DMS53 treated with DMSO at 0.1 percent for 48 hours (cell line): ENCODE results near the gene CADPS2.
A peak's percentile ranks its signal among the peaks of the same experiment; 100 is the strongest.
"Not testable (repeated sequence)": the region's sequence is repeated elsewhere in the genome, so short reads cannot be mapped to it uniquely, and the experiment has no call there.

Experiments
- DNase-seq: peaks from one replicate; lab custom pipeline; 2025; ENCODE audit not compliant: unreplicated experiment; lab: John Stamatoyannopoulos, UW

The CADPS2 gene

DNA sequence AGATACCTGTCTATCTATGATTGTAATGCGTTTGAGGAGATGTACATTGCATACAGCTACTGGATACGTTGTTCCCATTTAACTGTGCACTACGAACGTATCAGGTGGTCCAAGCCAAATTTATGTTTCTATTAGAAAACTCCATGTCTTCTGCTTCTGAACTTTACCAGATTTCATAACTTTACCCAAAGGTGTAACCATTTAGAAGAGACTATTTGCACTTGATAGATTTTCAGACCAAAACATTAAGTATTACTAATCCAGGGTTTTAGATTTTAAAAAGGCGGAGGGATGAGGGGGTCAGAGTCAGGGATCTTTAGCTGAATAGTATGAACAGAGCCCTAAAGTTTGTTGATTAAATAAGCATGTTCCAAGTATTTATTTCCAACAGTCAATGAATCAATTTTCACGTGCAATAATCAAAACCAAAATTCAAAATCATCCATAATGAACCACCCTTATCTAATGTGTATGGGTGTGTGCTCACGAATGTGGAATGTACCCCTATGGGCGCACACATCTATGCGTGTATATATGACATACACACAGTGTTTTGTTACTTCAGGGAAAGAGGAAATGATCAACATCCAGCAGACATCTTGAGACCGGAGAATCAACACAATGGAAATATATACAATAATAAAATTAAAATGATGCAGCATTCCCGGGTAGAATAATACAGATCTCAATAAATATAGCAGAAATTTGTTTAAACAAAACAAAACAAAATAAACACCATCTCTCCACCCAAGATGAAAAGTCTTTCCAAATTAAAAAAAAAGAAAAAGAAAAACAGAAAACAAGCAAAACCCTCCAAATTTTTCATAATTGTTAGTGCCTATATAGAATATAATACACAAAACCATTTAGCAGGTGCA, 585.1 kb downstream of the CADPS2 start:
- no peak for DNase-seq

DNA sequence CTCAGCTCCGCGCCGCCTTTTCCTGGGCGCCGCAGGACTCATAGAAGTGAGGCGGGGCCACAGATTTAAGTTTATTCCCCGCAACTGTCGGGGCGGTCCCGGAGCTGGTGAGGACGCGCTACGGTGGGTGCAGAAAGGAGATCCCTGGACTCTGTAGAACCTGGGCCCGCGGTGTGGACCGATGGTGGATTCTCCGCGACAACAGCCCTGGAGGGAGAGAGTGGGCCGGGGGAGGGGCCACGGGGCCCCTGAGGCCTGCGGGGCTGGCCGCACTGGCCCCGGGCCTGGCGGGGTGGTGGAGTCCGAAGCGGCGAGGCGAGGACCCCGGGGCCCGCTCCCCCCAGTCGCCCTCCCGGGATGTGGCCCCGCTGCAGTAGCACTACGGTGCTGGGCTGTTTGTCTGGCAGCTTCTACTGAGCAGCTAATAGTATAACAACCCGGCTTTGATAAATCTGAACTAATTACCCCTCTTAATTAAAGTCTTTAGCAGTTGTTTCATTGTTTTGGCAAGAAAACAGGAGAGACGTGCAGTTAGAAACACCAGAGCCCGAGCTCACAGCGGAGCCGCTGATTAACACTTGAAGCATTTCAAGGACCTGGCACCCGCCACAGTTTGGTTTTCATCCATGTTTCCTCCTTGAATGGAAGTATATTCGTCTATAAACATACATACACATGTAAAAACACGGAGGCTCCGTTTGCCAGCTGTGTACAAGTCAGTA, 585.9 kb downstream of the CADPS2 start:
- peak; percentile 37 for DNase-seq

DNA sequence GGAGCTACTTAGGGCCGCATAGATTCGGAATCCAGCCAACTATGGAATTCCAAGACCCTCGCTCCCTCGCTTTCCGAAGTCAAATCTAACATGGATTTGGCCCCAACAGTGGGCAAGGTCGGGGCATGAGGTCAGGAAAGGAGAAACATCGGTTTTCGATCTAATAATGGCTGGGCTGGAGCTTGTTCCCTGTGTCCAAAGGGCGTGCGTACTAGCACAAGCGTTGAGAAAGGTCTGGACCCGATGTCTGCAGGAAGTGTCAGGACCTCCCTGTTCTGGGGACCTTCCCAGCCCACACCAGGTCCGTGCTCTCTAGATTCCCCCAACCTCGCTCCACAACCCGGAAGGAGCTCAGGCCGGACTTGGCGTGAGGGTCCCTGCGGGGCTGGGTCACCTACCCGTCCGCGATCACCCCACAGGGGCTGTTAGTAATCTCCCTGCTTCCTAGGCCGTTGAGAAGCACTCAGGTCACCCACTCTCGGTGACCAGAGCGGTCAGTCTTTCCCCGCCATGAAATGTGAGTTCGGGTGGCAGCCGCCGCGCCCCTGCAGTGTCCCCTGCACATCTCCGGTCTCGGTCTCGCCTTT, 586.5 kb downstream of the CADPS2 start:
- no peak for DNase-seq

DNA sequence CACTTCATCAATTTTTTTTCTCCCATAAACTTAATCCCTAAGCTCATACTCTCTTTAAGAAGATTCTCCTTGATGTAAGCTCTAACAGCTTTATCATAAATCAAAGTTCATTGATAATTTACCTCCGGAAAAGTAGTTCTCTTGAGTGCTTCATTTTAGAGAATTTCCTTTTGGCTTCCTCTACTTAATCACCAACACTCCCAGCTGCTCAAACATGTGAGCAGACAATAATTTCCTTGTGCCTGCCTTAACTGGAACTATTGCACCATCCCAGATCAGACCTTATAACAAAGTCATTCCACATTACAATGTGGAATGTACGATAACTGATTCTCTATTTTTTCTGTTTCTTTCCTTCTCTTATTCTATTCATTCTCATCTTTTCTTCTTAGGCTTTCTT, 587.6 kb downstream of the CADPS2 start:
- DNase-seq = no peak

DNA sequence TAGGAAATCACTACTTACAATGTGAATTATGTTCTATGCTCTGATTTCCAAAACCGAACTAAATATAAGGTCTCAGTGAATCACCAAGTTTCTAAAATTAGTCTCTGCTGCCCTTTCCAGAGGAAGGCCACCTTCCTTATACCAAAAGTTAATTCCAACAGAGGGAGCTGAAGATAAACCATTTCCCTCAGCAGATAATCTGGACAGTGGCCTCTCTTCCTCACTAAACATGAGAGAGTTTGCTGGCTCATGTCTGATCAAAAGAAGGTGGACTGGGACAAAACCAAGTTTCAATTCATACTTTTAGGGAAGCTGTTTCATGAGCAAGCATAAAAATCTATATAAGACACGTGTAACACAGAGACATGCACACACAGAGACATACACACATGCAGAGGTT, 588.1 kb downstream of the CADPS2 start:
- no peak for DNase-seq

DNA sequence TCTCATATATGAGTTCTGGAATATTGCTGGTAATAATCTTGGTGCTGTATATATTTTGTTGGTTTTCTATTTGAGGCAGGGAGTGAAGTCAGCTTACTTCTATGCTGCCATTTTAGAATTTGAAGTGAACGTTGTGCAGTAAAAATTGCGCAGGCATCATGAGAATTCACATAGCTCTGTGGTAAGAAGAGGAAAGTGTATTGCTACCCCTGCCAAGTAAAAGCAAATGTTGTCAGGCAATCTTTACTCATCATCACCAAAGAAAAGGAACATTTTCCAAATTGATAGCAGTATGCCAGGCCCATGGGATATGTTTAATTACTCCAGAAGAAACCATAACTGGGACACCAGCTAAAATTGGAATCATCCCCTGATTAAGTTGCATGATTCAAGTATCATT, 595.1 kb downstream of the CADPS2 start:
- DNase-seq = no peak

DNA sequence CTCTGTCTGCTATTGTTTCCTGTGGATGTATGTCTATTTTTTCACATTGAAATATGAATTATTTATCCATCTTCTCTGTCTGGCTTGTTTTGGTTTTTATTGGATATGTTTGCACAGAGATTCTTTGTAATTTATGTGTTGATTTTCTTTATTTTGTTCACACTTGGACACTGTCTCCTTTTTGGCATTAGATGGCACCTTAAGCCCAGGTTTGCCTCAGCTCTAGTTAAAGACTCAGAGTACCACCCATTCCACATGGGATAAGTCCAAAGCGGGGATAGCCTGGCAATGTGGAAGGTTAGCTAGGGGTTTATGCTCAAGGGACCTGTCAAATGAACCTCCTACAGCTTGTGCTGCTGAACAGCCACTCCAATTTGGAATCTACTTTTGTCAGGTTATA, 595.8 kb downstream of the CADPS2 start:
- no peak for DNase-seq

DNA sequence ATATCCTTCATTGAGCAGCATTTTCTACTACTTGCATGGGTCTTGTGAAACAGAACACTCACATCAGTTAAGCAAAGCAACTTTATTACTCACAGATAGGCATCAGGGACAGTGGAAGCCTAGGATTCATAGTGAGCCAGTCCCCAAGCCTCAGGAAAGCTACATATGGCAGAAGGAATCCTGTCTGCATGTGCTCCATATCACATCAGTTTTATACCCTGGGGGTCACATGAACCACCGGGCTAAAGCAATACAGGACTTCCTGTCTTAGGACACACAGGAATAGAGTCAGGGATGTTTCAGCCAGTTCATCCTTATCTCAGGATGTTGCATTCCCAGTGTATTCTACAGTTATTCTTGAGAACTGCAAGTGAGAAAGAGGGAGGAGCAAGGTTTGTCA, 596.8 kb downstream of the CADPS2 start:
- no peak for DNase-seq

DNA sequence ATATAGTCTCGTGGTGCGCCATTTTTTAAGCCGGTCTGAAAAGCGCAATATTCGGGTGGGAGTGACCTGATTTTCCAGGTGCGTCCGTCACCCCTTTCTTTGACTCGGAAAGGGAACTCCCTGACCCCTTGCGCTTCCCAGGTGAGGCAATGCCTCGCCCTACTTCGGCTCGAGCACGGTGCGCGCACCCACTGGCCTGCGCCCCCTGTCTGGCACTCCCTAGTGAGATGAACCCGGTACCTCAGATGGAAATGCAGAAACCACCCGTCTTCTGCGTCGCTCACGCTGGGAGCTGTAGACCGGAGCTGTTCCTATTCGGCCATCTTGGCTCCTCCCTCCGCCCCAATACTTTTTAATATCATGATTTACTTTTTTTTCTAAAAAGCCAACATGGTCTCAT, 601.7 kb downstream of the CADPS2 start:
- not testable (repeated sequence) for DNase-seq

DNA sequence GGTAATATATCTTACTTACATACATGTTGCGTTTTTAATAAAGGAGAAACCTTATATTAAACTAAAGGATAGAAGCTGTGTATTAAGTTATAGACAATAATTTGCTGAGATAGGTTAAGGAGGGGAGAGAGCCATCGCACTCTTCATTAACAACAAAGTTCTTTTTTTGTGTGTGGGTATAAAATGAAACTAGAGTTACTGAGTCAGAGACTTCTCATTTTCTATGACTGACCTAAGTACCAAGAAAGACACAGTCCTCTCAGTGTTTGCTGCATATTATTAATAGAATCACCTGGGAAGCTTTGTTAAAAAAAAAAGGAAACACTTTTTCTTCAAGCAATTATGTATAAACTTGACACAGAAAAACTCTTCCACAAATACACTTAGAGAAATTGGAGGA, 613.1 kb downstream of the CADPS2 start:
- no peak for DNase-seq

DNA sequence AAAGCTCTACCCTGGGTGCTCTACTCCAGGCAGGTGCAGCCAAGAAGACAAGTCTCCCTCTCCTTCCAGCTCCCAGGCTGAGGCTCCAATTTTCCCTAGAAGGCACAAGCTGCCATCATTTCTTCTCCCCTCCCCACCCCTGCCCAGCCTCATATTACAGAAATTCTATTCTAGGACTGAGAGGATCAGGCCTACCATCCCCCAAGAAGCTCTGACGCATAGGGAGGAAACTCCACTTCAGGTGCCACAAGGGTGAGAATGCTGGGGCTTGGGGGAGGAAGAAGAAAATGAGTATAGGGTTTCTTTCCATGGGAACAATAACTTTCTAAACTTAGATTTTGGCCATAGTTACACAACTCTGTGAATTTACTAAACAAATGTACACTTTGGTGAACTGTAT, 617.0 kb downstream of the CADPS2 start:
- no peak for DNase-seq
